ENCODE data around the gene SPDEF. TPM values are rescaled to one million over a fixed set of nuclear protein-coding genes. Genes with fewer than 3 reads are reported as not detected.

Gene SPDEF
- total RNA-seq, 4 donors from 2014 or later, result 25.0 to 45.9 (median 32.3) TPM

DNA sequence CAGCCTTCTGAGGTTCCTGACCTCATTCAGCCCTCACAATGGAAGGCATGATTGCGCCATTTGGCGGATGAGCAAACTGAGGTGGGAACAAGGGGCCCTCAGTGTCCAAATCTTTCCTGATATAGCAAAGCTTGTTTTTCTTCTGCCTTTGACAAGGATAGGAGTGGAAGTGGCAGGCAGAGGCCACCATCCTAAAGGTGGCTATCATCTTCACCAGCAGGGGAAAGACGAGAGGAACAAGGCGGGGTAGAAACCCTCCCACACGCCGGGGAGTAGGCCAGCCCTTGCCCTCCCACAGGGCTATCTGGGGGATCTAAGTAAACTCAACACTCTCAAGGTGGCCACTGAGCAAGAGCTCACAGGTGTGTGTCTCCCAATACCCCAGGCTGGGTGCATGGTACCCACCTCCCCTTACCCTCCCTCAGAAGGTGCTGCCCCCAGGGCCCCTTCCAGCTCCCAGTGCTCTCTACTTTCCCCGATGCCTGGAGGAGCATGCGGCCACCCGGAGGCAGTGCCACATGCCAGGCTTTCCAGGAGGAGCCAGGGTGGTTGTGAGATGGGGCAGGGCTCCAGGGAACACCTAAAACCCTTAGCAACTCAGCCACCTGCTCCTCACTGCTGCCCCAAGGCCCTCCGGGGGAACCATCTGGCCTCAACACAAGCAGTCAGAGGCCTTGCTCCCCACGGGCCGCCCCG lies 11.2 kb downstream of the SPDEF start:
- no peak for DNase-seq (ENCODE audit: low spot score in 2 of 2)
- H3K4me1 ChIP-seq, result peaks cover 10% of the 10 kb centered on the region
- TF ChIP-seq POLR2A (IDR thresholded peaks at IDR 0.05) (no peak), POLR2AphosphoS5 (IDR thresholded peaks at IDR 0.05) (no peak), EP300 (IDR thresholded peaks at IDR 0.05) (no peak)
- TF ChIP-seq, protein P1, sequence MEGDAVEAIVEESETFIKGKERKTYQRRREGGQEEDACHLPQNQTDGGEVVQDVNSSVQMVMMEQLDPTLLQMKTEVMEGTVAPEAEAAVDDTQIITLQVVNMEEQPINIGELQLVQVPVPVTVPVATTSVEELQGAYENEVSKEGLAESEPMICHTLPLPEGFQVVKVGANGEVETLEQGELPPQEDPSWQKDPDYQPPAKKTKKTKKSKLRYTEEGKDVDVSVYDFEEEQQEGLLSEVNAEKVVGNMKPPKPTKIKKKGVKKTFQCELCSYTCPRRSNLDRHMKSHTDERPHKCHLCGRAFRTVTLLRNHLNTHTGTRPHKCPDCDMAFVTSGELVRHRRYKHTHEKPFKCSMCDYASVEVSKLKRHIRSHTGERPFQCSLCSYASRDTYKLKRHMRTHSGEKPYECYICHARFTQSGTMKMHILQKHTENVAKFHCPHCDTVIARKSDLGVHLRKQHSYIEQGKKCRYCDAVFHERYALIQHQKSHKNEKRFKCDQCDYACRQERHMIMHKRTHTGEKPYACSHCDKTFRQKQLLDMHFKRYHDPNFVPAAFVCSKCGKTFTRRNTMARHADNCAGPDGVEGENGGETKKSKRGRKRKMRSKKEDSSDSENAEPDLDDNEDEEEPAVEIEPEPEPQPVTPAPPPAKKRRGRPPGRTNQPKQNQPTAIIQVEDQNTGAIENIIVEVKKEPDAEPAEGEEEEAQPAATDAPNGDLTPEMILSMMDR (IDR thresholded peaks at IDR 0.05), result no peak
- 66% methylated on average over 13 of the region's 13 CpGs for WGBS
- no peak overlapping the region for H3K27ac ChIP-seq
- no peaks in the 10 kb centered on the region for H3K27me3 ChIP-seq
- no peaks in the 10 kb centered on the region for H3K36me3 ChIP-seq
- H3K4me3 ChIP-seq, result no peak overlapping the region
- no peaks in the 10 kb centered on the region for H3K9me3 ChIP-seq

DNA sequence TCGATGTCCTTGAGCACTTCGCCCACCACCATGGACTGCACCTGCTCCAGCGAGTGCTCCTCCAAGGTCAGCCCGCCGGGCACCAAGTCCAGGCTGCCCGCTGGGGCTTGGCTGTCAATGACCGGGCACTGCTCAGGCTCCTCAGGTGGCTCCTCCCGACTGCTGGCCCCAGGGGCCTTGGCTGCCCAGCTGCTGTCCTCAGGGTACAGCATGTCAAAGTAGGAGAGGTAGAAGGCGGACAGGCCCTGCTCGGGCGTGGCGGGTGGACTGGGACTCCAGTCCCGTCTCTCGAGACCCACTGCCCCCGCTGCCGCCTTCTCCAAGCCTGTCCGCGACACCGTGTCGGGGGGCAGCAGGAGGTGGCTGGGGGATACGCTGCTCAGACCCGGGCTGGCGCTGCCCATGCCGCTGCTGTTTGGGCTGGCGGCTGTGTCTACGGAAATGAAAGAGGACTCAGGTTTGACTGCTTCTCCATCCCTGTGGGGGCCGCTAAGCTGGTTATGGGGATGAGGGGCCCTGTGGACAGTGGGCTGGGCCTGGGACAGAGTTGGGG lies 12.0 kb downstream of the SPDEF start:
- H3K27ac ChIP-seq, result no peak overlapping the region
- no peak for TF ChIP-seq POLR2AphosphoS5 (IDR thresholded peaks at IDR 0.05)

DNA sequence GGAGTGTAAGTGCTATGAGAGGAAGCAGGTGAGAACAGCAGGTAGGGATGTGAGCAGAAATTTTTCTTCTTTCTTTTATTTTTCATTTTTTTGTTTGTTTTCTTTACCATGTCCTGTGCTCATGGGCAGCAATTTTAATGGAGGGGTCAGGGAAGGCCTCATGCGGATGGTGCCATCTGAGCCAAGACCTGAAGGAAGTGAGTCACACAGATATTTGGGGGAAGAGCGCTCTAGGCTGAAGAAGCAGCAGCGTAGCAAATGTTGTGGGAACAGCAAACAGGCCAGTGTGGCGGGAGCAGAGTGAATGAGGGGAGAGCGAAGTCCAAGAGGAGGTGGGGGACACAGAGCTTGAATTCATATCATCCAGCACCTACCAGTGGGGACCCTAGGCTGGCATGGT lies 12.7 kb downstream of the SPDEF start:
- Histone ChIP-seq H3K4me3 (no peak overlapping the region), H3K9me3 (no peaks in the 10 kb centered on the region), H3K27me3 (no peaks in the 10 kb centered on the region), H3K36me3 (no peaks in the 10 kb centered on the region), H3K4me1 (peaks cover 10% of the 10 kb centered on the region), H3K27ac (no peak overlapping the region)
- DNase-seq (ENCODE audit: low spot score in 2 of 2), result no peak
- TF ChIP-seq EP300 (IDR thresholded peaks at IDR 0.05) (no peak), POLR2AphosphoS5 (IDR thresholded peaks at IDR 0.05) (no peak), POLR2A (IDR thresholded peaks at IDR 0.05) (no peak)
- TF ChIP-seq, protein P1 (IDR thresholded peaks at IDR 0.05), result no peak
- WGBS, result 89% methylated on average over 5 of the region's 5 CpGs

More for the DNA sequence above, 12.0 kb downstream of the SPDEF start:
- Histone ChIP-seq H3K27me3 (no peaks in the 10 kb centered on the region), H3K4me1 (peaks cover 10% of the 10 kb centered on the region), H3K9me3 (no peaks in the 10 kb centered on the region), H3K36me3 (no peaks in the 10 kb centered on the region), H3K4me3 (no peak overlapping the region)
- WGBS, result 94% methylated on average over 16 of the region's 27 CpGs
- DNase-seq (ENCODE audit: low spot score in 2 of 2), result no peak

DNA sequence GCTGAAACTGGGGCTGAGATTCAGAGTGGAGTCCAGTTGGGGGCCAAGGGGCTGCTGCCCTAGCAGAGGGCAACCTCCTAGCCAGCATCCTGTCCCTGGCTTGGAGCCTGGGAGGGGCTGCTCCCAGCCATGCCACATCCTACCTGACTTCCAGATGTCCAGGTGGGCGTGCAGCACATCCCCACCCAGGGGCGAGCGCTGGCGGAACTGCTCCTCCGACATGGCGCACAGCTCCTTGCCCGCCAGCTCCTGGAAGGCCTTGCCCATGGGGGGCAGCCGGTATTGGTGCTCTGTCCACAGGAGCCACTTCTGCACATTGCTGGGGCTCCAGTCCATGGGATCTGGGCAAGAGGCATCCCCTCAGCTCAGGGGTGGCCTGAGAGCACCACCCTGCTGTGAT lies 15.3 kb downstream of the SPDEF start:
- 90% methylated on average over 8 of the region's 8 CpGs for WGBS
- Histone ChIP-seq H3K27ac (no peak overlapping the region), H3K27me3 (no peaks in the 10 kb centered on the region), H3K36me3 (no peaks in the 10 kb centered on the region), H3K4me1 (peaks cover 5% of the 10 kb centered on the region), H3K9me3 (no peaks in the 10 kb centered on the region), H3K4me3 (no peak overlapping the region)
- DNase-seq (ENCODE audit: low spot score in 2 of 2), result no peak
- no peak for TF ChIP-seq POLR2A (IDR thresholded peaks at IDR 0.05)
- TF ChIP-seq EP300 (IDR thresholded peaks at IDR 0.05), result no peak
- TF ChIP-seq POLR2AphosphoS5 (IDR thresholded peaks at IDR 0.05), result no peak
- TF ChIP-seq, protein P1 (IDR thresholded peaks at IDR 0.05), result no peak

DNA sequence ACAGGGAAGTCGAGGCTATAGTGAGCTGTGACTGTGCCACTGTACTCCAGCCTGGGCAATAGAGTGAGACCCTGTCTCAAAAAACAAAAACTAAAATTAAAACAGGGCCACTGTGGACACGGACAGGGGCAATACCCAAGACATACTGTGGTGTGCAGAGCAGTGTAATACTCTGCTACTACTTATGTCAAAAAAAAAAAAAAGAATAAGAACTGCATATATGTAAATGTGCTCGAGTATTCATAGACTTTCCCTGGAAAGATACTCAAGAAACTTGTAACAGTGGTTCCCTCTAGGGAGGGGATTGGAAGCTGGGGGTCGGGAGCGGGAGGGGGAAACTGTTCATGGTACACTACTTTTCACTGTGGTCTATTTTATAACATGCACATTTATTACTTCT lies 15.9 kb downstream of the SPDEF start:
- H3K9me3 ChIP-seq, result no peaks in the 10 kb centered on the region
- no peak overlapping the region for H3K27ac ChIP-seq
- no peaks in the 10 kb centered on the region for H3K27me3 ChIP-seq
- H3K4me1 ChIP-seq, result peaks cover 5% of the 10 kb centered on the region
- H3K4me3 ChIP-seq, result no peak overlapping the region
- 67% methylated on average over 5 of the region's 5 CpGs for WGBS
- no peaks in the 10 kb centered on the region for H3K36me3 ChIP-seq
- DNase-seq (ENCODE audit: low spot score in 2 of 2), result no peak
- TF ChIP-seq POLR2AphosphoS5 (IDR thresholded peaks at IDR 0.05), result no peak
- TF ChIP-seq EP300 (IDR thresholded peaks at IDR 0.05), result no peak
- TF ChIP-seq, protein P1 (IDR thresholded peaks at IDR 0.05), result no peak
- TF ChIP-seq POLR2A (IDR thresholded peaks at IDR 0.05), result no peak

Data from suprapubic skin (tissue), 4 donors.